ENCODE data around the gene GAK.

Gene GAK

GRCh38 chr4:845233-845835 is 86.8 kb downstream of the GAK start:
- no peak for ATAC-seq (ENCODE audit: insufficient read depth, low read depth)
- Histone ChIP-seq H3K4me2 (ENCODE audit: insufficient read depth, low read length) (no peak overlapping the region), H3K27me3 (ENCODE audit: insufficient read depth, low read length, poor library complexity) (no peaks in the 10 kb centered on the region), H3K4me1 (ENCODE audit: insufficient read depth, low read length) (no peaks in the 10 kb centered on the region), H3K9me3 (ENCODE audit: insufficient read depth, low read length, severe bottlenecking) (peaks cover 5% of the 10 kb centered on the region), H3K4me3 (ENCODE audit: low read depth in 1 of 2, low read length in 2 of 2) (no peak overlapping the region), H3K27ac (ENCODE audit: low read length) (no peak overlapping the region), H2AFZ (ENCODE audit: low read depth, low read length) (no peak overlapping the region), H3K36me3 (ENCODE audit: insufficient read depth, low read length) (peaks cover 37% of the 10 kb centered on the region), H4K20me1 (ENCODE audit: insufficient read depth, low read length) (no peaks in the 10 kb centered on the region), H3K9ac (ENCODE audit: low read depth, low read length) (no peak overlapping the region), H3K79me2 (ENCODE audit: insufficient read depth, low read length) (no peaks in the 10 kb centered on the region)
- no peak for DNase-seq
- TF ChIP-seq EZH2 (IDR thresholded peaks at IDR 0.05; ENCODE audit: borderline replicate concordance, low read depth, low read length, severe bottlenecking) (no peak), CTCF (IDR thresholded peaks at IDR 0.05; ENCODE audit: borderline replicate concordance, extremely low read depth, low read length, poor library complexity, severe bottlenecking) (no peak)

DNA sequence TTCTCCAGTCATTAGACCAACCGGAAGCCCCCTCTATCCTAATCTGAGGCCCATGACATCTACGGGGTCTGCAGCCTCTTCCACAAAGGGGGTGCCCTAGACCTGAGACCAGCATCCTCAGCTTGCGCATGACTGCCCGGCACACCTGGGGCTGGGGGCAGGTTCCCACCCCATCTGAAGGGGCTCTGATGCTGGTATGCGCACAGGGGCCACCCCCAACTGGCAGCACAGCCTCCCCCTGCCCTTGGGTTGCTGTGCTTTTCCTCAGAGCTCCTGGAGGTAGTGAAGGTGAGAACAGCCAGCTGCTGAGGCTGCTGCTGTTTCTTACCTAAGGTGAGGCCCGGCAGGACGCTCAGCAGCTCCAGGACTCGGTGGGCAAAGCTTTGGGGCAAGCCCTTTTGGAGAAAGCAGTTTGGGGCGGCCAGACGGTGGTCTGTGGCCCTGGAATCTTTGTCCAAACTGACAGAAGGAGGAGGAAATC is 87.3 kb downstream of the GAK start:
- H3K4me3 ChIP-seq (ENCODE audit: low read depth in 1 of 2, low read length in 2 of 2): no peak overlapping the region
- H3K27ac ChIP-seq (ENCODE audit: low read length): no peak overlapping the region
- H3K36me3 ChIP-seq (ENCODE audit: insufficient read depth, low read length): peaks cover 32% of the 10 kb centered on the region
- DNase-seq (no peak), ATAC-seq (ENCODE audit: insufficient read depth, low read depth) (no peak)
- peaks cover 5% of the 10 kb centered on the region for H3K9me3 ChIP-seq (ENCODE audit: insufficient read depth, low read length, severe bottlenecking)
- H3K9ac ChIP-seq (ENCODE audit: low read depth, low read length): no peak overlapping the region
- H3K79me2 ChIP-seq (ENCODE audit: insufficient read depth, low read length): no peaks in the 10 kb centered on the region
- no peak overlapping the region for H2AFZ ChIP-seq (ENCODE audit: low read depth, low read length)
- no peaks in the 10 kb centered on the region for H4K20me1 ChIP-seq (ENCODE audit: insufficient read depth, low read length)
- H3K4me2 ChIP-seq (ENCODE audit: insufficient read depth, low read length): no peak overlapping the region
- TF ChIP-seq EZH2 (IDR thresholded peaks at IDR 0.05; ENCODE audit: borderline replicate concordance, low read depth, low read length, severe bottlenecking) (no peak), CTCF (IDR thresholded peaks at IDR 0.05; ENCODE audit: borderline replicate concordance, extremely low read depth, low read length, poor library complexity, severe bottlenecking) (no peak)
- H3K4me1 ChIP-seq (ENCODE audit: insufficient read depth, low read length): no peaks in the 10 kb centered on the region
- no peaks in the 10 kb centered on the region for H3K27me3 ChIP-seq (ENCODE audit: insufficient read depth, low read length, poor library complexity)

DNA sequence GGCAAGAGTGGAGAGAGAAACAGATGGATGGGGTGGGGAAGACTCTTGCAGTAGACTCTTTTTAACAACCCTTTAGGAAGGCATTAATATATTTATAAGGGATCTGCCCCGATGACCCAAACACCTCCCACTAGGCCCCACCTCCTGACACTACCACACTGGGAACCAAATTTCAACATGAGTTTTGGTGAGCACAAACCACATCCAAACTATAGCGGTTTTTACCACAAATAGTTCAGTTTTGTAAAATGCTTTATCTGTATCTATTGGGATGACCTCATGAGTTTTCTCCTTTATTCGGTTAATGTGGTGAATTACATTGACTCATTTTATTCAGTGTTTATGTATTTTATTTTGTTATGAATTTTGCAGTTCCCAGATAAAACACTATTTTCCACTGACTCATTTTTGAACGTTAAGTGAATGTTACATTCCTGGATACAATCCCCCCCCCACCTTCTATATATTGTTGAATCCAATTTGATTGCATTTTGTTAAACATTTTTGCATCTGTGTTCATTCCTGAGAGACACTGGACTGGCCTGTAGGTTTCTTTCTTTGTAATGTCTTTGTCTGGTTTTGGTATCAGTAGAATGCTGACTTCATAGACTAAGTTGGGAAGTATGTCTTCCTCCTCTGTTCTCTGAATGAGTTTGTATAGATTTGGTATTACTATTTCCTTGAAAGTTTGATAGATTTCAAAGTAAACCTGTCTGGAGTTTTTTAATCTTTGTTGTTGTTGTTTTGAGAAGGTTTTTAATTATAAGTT is 92.3 kb downstream of the GAK start:
- Histone ChIP-seq H3K9me3 (ENCODE audit: insufficient read depth, low read length, severe bottlenecking) (peaks cover 19% of the 10 kb centered on the region), H2AFZ (ENCODE audit: low read depth, low read length) (no peak overlapping the region), H3K4me2 (ENCODE audit: insufficient read depth, low read length) (no peak overlapping the region), H3K4me3 (ENCODE audit: low read depth in 1 of 2, low read length in 2 of 2) (no peak overlapping the region), H3K36me3 (ENCODE audit: insufficient read depth, low read length) (peaks cover 6% of the 10 kb centered on the region; the same call in 1 of the 2 replicates), H4K20me1 (ENCODE audit: insufficient read depth, low read length) (no peaks in the 10 kb centered on the region), H3K79me2 (ENCODE audit: insufficient read depth, low read length) (no peaks in the 10 kb centered on the region), H3K27me3 (ENCODE audit: insufficient read depth, low read length, poor library complexity) (no peaks in the 10 kb centered on the region), H3K27ac (ENCODE audit: low read length) (no peak overlapping the region), H3K9ac (ENCODE audit: low read depth, low read length) (no peak overlapping the region), H3K4me1 (ENCODE audit: insufficient read depth, low read length) (no peaks in the 10 kb centered on the region)
- DNase-seq: no peak
- no peak for ATAC-seq (ENCODE audit: insufficient read depth, low read depth)
- TF ChIP-seq EZH2 (IDR thresholded peaks at IDR 0.05; ENCODE audit: borderline replicate concordance, low read depth, low read length, severe bottlenecking) (no peak), CTCF (IDR thresholded peaks at IDR 0.05; ENCODE audit: borderline replicate concordance, extremely low read depth, low read length, poor library complexity, severe bottlenecking) (no peak)
